ENCODE measurements around the gene FGD6. TPM values are rescaled to one million over a fixed set of nuclear protein-coding genes. Genes with fewer than 3 reads are reported as not detected.
A peak's percentile ranks its signal among the peaks of the same experiment; 100 is the strongest.
"Not testable (repeated sequence)": the region's sequence is repeated elsewhere in the genome, so short reads cannot be mapped to it uniquely, and the experiment has no call there.

The FGD6 gene
- total RNA-seq, result 12.3 and 14.1 TPM in 2 replicates

GRCh38 chr12:95217377-95218149 lies at the start of gene FGD6, which contains the start of gene VEZT:
FGD6 (minus strand) TSS chr12:95217467; CDS start chr12:95217240, 227 bp downstream.
VEZT (plus strand) TSS chr12:95217807; CDS start chr12:95217851, 44 bp downstream.
- peak; percentile 91 for DNase-seq (ENCODE audit: extremely low read depth, low read depth, low spot score)

GRCh38 chr12:95266254-95266653 lies 49.0 kb upstream of the FGD6 start:
- DNase-seq (ENCODE audit: extremely low read depth, low read depth, low spot score), result no peak

GRCh38 chr12:95265765-95266164 lies 48.5 kb upstream of the FGD6 start:
- no peak for DNase-seq (ENCODE audit: extremely low read depth, low read depth, low spot score)

- DNase-seq (ENCODE audit: extremely low read depth, low read depth, low spot score), result peak; percentile 98
Observed at GRCh38 chr12:95262808-95263207, 45.5 kb upstream of the FGD6 start.

GRCh38 chr12:95261109-95261508 lies 43.8 kb upstream of the FGD6 start:
- no peak for DNase-seq (ENCODE audit: extremely low read depth, low read depth, low spot score)

- no peak for DNase-seq (ENCODE audit: extremely low read depth, low read depth, low spot score)
Observed at GRCh38 chr12:95259368-95259767, 42.1 kb upstream of the FGD6 start.

GRCh38 chr12:95258803-95259202 lies 41.5 kb upstream of the FGD6 start:
- DNase-seq (ENCODE audit: extremely low read depth, low read depth, low spot score), result no peak

- no peak for DNase-seq (ENCODE audit: extremely low read depth, low read depth, low spot score)
Observed at GRCh38 chr12:95258151-95258550, 40.9 kb upstream of the FGD6 start.

GRCh38 chr12:95257541-95257940 lies 40.3 kb upstream of the FGD6 start:
- DNase-seq (ENCODE audit: extremely low read depth, low read depth, low spot score), result no peak

GRCh38 chr12:95253386-95253785 lies 36.1 kb upstream of the FGD6 start:
- DNase-seq (ENCODE audit: extremely low read depth, low read depth, low spot score), result no peak

GRCh38 chr12:95248604-95249360 lies 31.5 kb upstream of the FGD6 start:
- no peak for DNase-seq (ENCODE audit: extremely low read depth, low read depth, low spot score)

GRCh38 chr12:95248095-95248494 lies 30.8 kb upstream of the FGD6 start:
- DNase-seq (ENCODE audit: extremely low read depth, low read depth, low spot score), result no peak

- no peak for DNase-seq (ENCODE audit: extremely low read depth, low read depth, low spot score)
Observed at GRCh38 chr12:95244350-95244749, 27.1 kb upstream of the FGD6 start.

GRCh38 chr12:95243497-95244183 lies 26.4 kb upstream of the FGD6 start:
- no peak for DNase-seq (ENCODE audit: extremely low read depth, low read depth, low spot score)

- no peak for DNase-seq (ENCODE audit: extremely low read depth, low read depth, low spot score)
Observed at GRCh38 chr12:95241761-95242506, 24.7 kb upstream of the FGD6 start.

GRCh38 chr12:95241138-95241537 lies 23.9 kb upstream of the FGD6 start:
- not testable (repeated sequence) for DNase-seq (ENCODE audit: extremely low read depth, low read depth, low spot score)

GRCh38 chr12:95240556-95240955 lies 23.3 kb upstream of the FGD6 start:
- no peak for DNase-seq (ENCODE audit: extremely low read depth, low read depth, low spot score)

GRCh38 chr12:95239835-95240234 lies 22.6 kb upstream of the FGD6 start:
- DNase-seq (ENCODE audit: extremely low read depth, low read depth, low spot score), result not testable (repeated sequence)

GRCh38 chr12:95239216-95239615 lies 21.9 kb upstream of the FGD6 start:
- no peak for DNase-seq (ENCODE audit: extremely low read depth, low read depth, low spot score)

GRCh38 chr12:95238150-95238549 lies 20.9 kb upstream of the FGD6 start:
- DNase-seq (ENCODE audit: extremely low read depth, low read depth, low spot score), result no peak

GRCh38 chr12:95237315-95237714 lies 20.0 kb upstream of the FGD6 start:
- no peak for DNase-seq (ENCODE audit: extremely low read depth, low read depth, low spot score)
